H9 (cell line): ENCODE measurements around the gene ITPA. TPM values are rescaled to one million over a fixed set of nuclear protein-coding genes. Genes with fewer than 3 reads are reported as not detected.

Source experiments
- DNase-seq: peaks from one replicate; pipeline ENCODE4 v3.0.0-alpha.2; 2017
- H2AFZ ChIP-seq: one replicate; pipeline ENCODE4 v1.6.1; 2013; ENCODE audit warnings: mild to moderate bottlenecking, low read length, control low read depth, moderate library complexity
- H2AK5ac ChIP-seq: 2 replicates; pipeline ENCODE4 v1.6.1; 2013; ENCODE audit warnings: low read length, control low read depth, mixed read lengths; ENCODE audit not compliant: insufficient read length
- H2BK120ac ChIP-seq: one replicate; pipeline ENCODE4 v1.6.1; 2013; ENCODE audit warnings: low read depth, mild to moderate bottlenecking, low read length, control low read depth, inconsistent platforms; ENCODE audit not compliant: poor library complexity, severe bottlenecking
- H2BK12ac ChIP-seq: 2 replicates; pipeline ENCODE4 v1.6.1; 2013; ENCODE audit warnings: low read length, control low read depth, mixed read lengths, low read depth; ENCODE audit not compliant: insufficient read length
- H2BK15ac ChIP-seq: 2 replicates; pipeline ENCODE4 v1.6.1; 2013; ENCODE audit warnings: low read depth, low read length, control low read depth
- H2BK20ac ChIP-seq: one replicate; pipeline ENCODE4 v1.6.1; 2013; ENCODE audit warnings: low read depth, mild to moderate bottlenecking, low read length, control low read depth, inconsistent platforms; ENCODE audit not compliant: poor library complexity, severe bottlenecking
- H2BK5ac ChIP-seq: 2 replicates; pipeline ENCODE4 v1.6.1; 2013; ENCODE audit warnings: low read length, control low read depth, mixed read lengths; ENCODE audit not compliant: insufficient read length
- H3K14ac ChIP-seq: 2 replicates; pipeline ENCODE4 v1.6.1; 2013; ENCODE audit warnings: low read length, control low read depth; ENCODE audit not compliant: insufficient read depth
- H3K18ac ChIP-seq: 2 replicates; pipeline ENCODE4 v1.6.1; 2013; ENCODE audit warnings: low read depth, mild to moderate bottlenecking, mixed read lengths, low read length, control low read depth; ENCODE audit not compliant: insufficient read length
- H3K23ac ChIP-seq: 2 replicates; pipeline ENCODE4 v1.6.1; 2013; ENCODE audit warnings: low read length, control low read depth, mixed read lengths, low read depth; ENCODE audit not compliant: insufficient read length
- H3K23me2 ChIP-seq: 2 replicates; pipeline ENCODE4 v1.6.1; 2013; ENCODE audit warnings: low read depth, mild to moderate bottlenecking, mixed read lengths, low read length, control low read depth; ENCODE audit not compliant: insufficient read length, poor library complexity, severe bottlenecking
- H3K27ac ChIP-seq: 2 replicates; pipeline ENCODE4 v1.5.1; 2013; ENCODE audit warnings: low read length, control low read depth, mixed read lengths, low read depth; ENCODE audit not compliant: insufficient read length
- H3K27me3 ChIP-seq: 2 replicates; pipeline ENCODE4 v1.6.1; 2013; ENCODE audit warnings: low read length, control low read depth, inconsistent platforms; ENCODE audit not compliant: insufficient read depth
- H3K4ac ChIP-seq: 2 replicates; pipeline ENCODE4 v1.6.1; 2013; ENCODE audit warnings: low read depth, mild to moderate bottlenecking, control low read depth, inconsistent platforms, low read length, moderate library complexity
- H3K4me1 ChIP-seq: 2 replicates; pipeline ENCODE4 v1.6.1; 2013; ENCODE audit warnings: low read length, control low read depth, inconsistent platforms; ENCODE audit not compliant: insufficient read depth
- H3K4me2 ChIP-seq: 2 replicates; pipeline ENCODE4 v1.6.1; 2013; ENCODE audit warnings: low read length, control low read depth, mixed read lengths; ENCODE audit not compliant: insufficient read length, insufficient read depth
- H3K56ac ChIP-seq: 2 replicates; pipeline ENCODE4 v1.6.1; 2013; ENCODE audit warnings: low read depth, mild to moderate bottlenecking, mixed read lengths, low read length, control low read depth; ENCODE audit not compliant: insufficient read length
- H3K79me1 ChIP-seq: 2 replicates; pipeline ENCODE4 v1.6.1; 2013; ENCODE audit warnings: low read depth, mild to moderate bottlenecking, moderate library complexity, low read length, control low read depth, inconsistent platforms; ENCODE audit not compliant: insufficient read depth, poor library complexity, severe bottlenecking
- H3K79me2 ChIP-seq: 2 replicates; pipeline ENCODE4 v1.6.1; 2013; ENCODE audit warnings: low read length, control low read depth, inconsistent platforms; ENCODE audit not compliant: insufficient read depth
- H3K9ac ChIP-seq: 2 replicates; pipeline ENCODE4 v1.6.1; 2013; ENCODE audit warnings: low read length, control low read depth, mixed read lengths; ENCODE audit not compliant: insufficient read length; ENCODE audit errors: extremely low read depth
- H3K9me3 ChIP-seq: one replicate; pipeline ENCODE4 v1.6.1; 2013; ENCODE audit warnings: low read depth, low read length, inconsistent platforms; ENCODE audit not compliant: control insufficient read depth
- H3T11ph ChIP-seq: one replicate; pipeline ENCODE4 v1.6.1; 2013; ENCODE audit warnings: mild to moderate bottlenecking, low read length, control low read depth, inconsistent platforms
- H4K20me1 ChIP-seq: one replicate; pipeline ENCODE4 v1.6.1; 2013; ENCODE audit not compliant: control insufficient read depth, insufficient read length, insufficient read depth
- H4K5ac ChIP-seq: 2 replicates; pipeline ENCODE4 v1.6.1; 2013; ENCODE audit warnings: low read depth, mild to moderate bottlenecking, mixed read lengths, low read length, control low read depth; ENCODE audit not compliant: insufficient read length
- H4K8ac ChIP-seq: replicated peaks from 2 replicates; pipeline ENCODE4 v1.6.1; 2013; ENCODE audit warnings: low read length, control low read depth, mixed read lengths, low read depth; ENCODE audit not compliant: insufficient read length
- H4K91ac ChIP-seq: 2 replicates; pipeline ENCODE4 v1.6.1; 2013; ENCODE audit warnings: low read depth, mild to moderate bottlenecking, moderate library complexity, mixed read lengths, low read length, control low read depth; ENCODE audit not compliant: insufficient read length
- H3K27ac Mint-ChIP-seq, 3 experiments: 2 replicates in 2 of 3; 3 replicates in 1 of 3; pipeline ENCODE4 v1.8.0; 2020 to 2021; ENCODE audit warnings: mixed read lengths in 3 of 3, mild to moderate bottlenecking in 1 of 3, moderate library complexity in 1 of 3
- H3K27me3 Mint-ChIP-seq: 2 replicates; pipeline ENCODE4 v1.8.0; 2021; ENCODE audit warnings: low read depth, mild to moderate bottlenecking, moderate library complexity, mixed read lengths
- H3K36me3 Mint-ChIP-seq, 3 experiments: 2 replicates in 2 of 3; 3 replicates in 1 of 3; pipeline ENCODE4 v1.8.0; 2020 to 2021; ENCODE audit warnings: low read depth in 3 of 3, mixed read lengths in 3 of 3; ENCODE audit not compliant: insufficient read depth in 1 of 3
- H3K4me1 Mint-ChIP-seq, 2 experiments: 2 replicates each; pipeline ENCODE4 v1.8.0; 2020; ENCODE audit warnings: mixed read lengths in 2 of 2
- H3K4me3 Mint-ChIP-seq, 2 experiments: 2 replicates in 1 of 2; 3 replicates in 1 of 2; pipeline ENCODE4 v1.8.0; 2020 to 2021; ENCODE audit warnings: mild to moderate bottlenecking in 2 of 2, mixed read lengths in 2 of 2, moderate library complexity in 1 of 2
- H3K9me3 Mint-ChIP-seq, 2 experiments: 2 replicates in 1 of 2; 3 replicates in 1 of 2; pipeline ENCODE4 v1.8.0; 2020; ENCODE audit warnings: mild to moderate bottlenecking in 2 of 2, mixed read lengths in 2 of 2, moderate library complexity in 1 of 2
- WGBS: extraction: QIAGEN DNeasy Blood & Tissue Kit; methylation state at CpG from one replicate; pipeline ENCODE4 v1.1.7; 2013; ENCODE audit warnings: missing lambda C conversion rate, low lambda C conversion rate, mixed read lengths; ENCODE audit not compliant: insufficient read length; ENCODE audit errors: extremely low coverage; 5-methylcytosine and 5-hydroxymethylcytosine counted together
- total RNA-seq: library from RNA; stranded (reverse); gene quantifications from 2 replicates; pipeline ENCODE4 v1.2.1, GENCODE V29; 2021
- TF ChIP-seq, protein P1 (sequence below): fragments of 200-600 bp; sonication (generic); conservative IDR thresholded peaks from 3 replicates; pipeline ENCODE4 v1.8.0; 2021; ENCODE audit warnings: antibody characterized with exemption, mild to moderate bottlenecking

ITPA gene
- total RNA-seq, 1 experiment from 2014 or later, result 74.5 TPM

DNA sequence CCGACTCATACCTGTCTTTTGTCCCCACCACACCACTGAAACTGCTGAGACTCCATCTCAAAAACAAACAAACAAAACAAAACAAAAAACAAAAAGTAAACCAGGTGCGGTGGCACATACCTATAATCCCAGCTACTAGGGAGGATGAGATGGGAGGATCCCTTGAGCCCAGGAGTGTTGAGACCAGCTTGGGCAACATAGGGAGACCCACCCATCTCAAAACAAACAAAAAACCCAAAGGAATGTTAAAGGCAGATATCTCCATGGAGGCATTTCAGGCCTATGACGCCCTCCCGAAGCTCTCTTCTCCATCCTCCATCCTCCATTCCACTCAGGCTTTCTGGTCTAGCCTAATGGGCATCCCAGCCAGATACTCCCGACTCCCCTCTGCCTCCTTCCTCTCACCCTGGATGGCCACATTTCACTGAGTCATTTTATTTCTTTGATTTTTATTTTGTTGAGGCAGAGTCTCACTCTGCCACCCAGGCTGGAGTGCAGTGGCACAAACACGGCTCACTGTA lies 32.9 kb downstream of the ITPA start:
- no peak overlapping the region for H3K14ac ChIP-seq
- no peak overlapping the region for H3K4ac ChIP-seq
- H3K27ac ChIP-seq, result no peak overlapping the region
- H2BK15ac ChIP-seq, result no peak overlapping the region
- no peaks in the 10 kb centered on the region for H3K9me3 ChIP-seq
- H2BK12ac ChIP-seq, result no peak overlapping the region
- Mint-ChIP-seq H3K36me3 (0 out of 7 replicates have a peak, but pooled peaks cover 0 to 5% (median 2%) of the 10 kb centered on the region in 3 experiments), H3K27ac (no peak overlapping the region), H3K27me3 (peaks cover 64% of the 10 kb centered on the region), H3K9me3 (no peaks in the 10 kb centered on the region), H3K4me3 (no peak overlapping the region; a peak in 2 of 5 replicates), H3K4me1 (peaks cover 16 to 20% of the 10 kb centered on the region in 2 experiments)
- H2AK5ac ChIP-seq, result no peak overlapping the region
- no peak overlapping the region for H3K18ac ChIP-seq
- peaks cover 18% of the 10 kb centered on the region for H3K23me2 ChIP-seq
- no peak overlapping the region for H3K23ac ChIP-seq
- no peak overlapping the region for H4K91ac ChIP-seq
- no peak overlapping the region for H4K8ac ChIP-seq
- no peaks in the 10 kb centered on the region; the same call in 1 of the 2 replicates for H3K4me1 ChIP-seq
- H3T11ph ChIP-seq, result no peak overlapping the region
- no peaks in the 10 kb centered on the region for H3K79me2 ChIP-seq
- no peaks in the 10 kb centered on the region for H3K79me1 ChIP-seq
- no peak for DNase-seq
- TF ChIP-seq, protein P1, sequence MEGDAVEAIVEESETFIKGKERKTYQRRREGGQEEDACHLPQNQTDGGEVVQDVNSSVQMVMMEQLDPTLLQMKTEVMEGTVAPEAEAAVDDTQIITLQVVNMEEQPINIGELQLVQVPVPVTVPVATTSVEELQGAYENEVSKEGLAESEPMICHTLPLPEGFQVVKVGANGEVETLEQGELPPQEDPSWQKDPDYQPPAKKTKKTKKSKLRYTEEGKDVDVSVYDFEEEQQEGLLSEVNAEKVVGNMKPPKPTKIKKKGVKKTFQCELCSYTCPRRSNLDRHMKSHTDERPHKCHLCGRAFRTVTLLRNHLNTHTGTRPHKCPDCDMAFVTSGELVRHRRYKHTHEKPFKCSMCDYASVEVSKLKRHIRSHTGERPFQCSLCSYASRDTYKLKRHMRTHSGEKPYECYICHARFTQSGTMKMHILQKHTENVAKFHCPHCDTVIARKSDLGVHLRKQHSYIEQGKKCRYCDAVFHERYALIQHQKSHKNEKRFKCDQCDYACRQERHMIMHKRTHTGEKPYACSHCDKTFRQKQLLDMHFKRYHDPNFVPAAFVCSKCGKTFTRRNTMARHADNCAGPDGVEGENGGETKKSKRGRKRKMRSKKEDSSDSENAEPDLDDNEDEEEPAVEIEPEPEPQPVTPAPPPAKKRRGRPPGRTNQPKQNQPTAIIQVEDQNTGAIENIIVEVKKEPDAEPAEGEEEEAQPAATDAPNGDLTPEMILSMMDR, result no peak
- WGBS, result no CpG with 5 or more reads among the region's 6 CpGs
- H2AFZ ChIP-seq, result no peak overlapping the region
- no peak overlapping the region for H3K4me2 ChIP-seq
- no peak overlapping the region for H2BK120ac ChIP-seq
- H3K9ac ChIP-seq, result no peak overlapping the region
- H4K5ac ChIP-seq, result no peak overlapping the region
- no peak overlapping the region for H2BK20ac ChIP-seq
- H3K56ac ChIP-seq, result no peak overlapping the region
- H2BK5ac ChIP-seq, result no peak overlapping the region
- no peaks in the 10 kb centered on the region for H4K20me1 ChIP-seq
- H3K27me3 ChIP-seq, result peaks cover 14% of the 10 kb centered on the region; the same call in 1 of the 2 replicates
